OCI-LY7 (cell line): ENCODE data around the gene RAX2. TPM values are rescaled to one million over a fixed set of nuclear protein-coding genes. Genes with fewer than 3 reads are reported as not detected.

ENCODE experiments used
- BruUV-seq: library from RNA; stranded (reverse); fragments of 400-500 nt; replicated peaks from 2 replicates; lab custom pipeline; 2021; lab: Mats Ljungman, UMichigan
- CTCF ChIA-PET: fragments of 300-600 bp; sonication (Branson Sonifier 250); formaldehyde crosslinking; loops from one replicate; lab custom pipeline; 2022; ENCODE audit warnings: antibody characterized with exemption; ENCODE audit not compliant: unreplicated experiment; lab: Charles Lee
- POLR2A ChIA-PET: fragments of 300-600 bp; sonication (Branson Sonifier 250); formaldehyde crosslinking; loops from one replicate; lab custom pipeline; 2022; ENCODE audit warnings: antibody characterized with exemption; lab: Charles Lee
- DNase-seq: peaks from one replicate; pipeline ENCODE4 v3.0.0-alpha.2; 2015; ENCODE audit warnings: low spot score
- H2AFZ ChIP-seq: fragments of 200-600 bp; sonication (generic), shearing (Covaris generic); 2 replicates; pipeline ENCODE4 v1.6.1; 2014; ENCODE audit warnings: mild to moderate bottlenecking, antibody characterized with exemption, low read length, moderate library complexity
- H3K27ac ChIP-seq: fragments of 200-600 bp; sonication (generic); 2 replicates; pipeline ENCODE4 v1.5.1; 2014; ENCODE audit warnings: mixed run types, low read depth, mild to moderate bottlenecking, moderate library complexity, low read length, inconsistent platforms; ENCODE audit not compliant: poor library complexity, severe bottlenecking
- H3K36me3 ChIP-seq: fragments of 200-600 bp; sonication (generic); 2 replicates; pipeline ENCODE4 v1.6.1; 2014; ENCODE audit warnings: mild to moderate bottlenecking, antibody characterized with exemption, low read length, moderate library complexity, mixed read lengths; ENCODE audit not compliant: insufficient read depth
- H3K4me1 ChIP-seq: fragments of 200-600 bp; sonication (generic); 2 replicates; pipeline ENCODE4 v1.5.1; 2014; ENCODE audit warnings: mild to moderate bottlenecking, low read length; ENCODE audit not compliant: insufficient read depth, poor library complexity, severe bottlenecking
- H3K4me2 ChIP-seq: fragments of 200-600 bp; sonication (generic); 2 replicates; pipeline ENCODE4 v1.6.1; 2014; ENCODE audit warnings: mild to moderate bottlenecking, low read length
- H3K4me3 ChIP-seq: fragments of 200-600 bp; sonication (generic); 2 replicates; pipeline ENCODE4 v1.5.1; 2014; ENCODE audit warnings: mild to moderate bottlenecking, low read depth, low read length; ENCODE audit not compliant: poor library complexity, severe bottlenecking
- H3K79me2 ChIP-seq: fragments of 200-600 bp; sonication (generic); 2 replicates; pipeline ENCODE4 v1.6.1; 2016; ENCODE audit warnings: low read depth, mild to moderate bottlenecking, low read length, moderate library complexity, mixed read lengths; ENCODE audit not compliant: insufficient read depth
- H3K9me2 ChIP-seq: fragments of 200-600 bp; sonication (generic); 2 replicates; pipeline ENCODE4 v1.6.1; 2016; ENCODE audit warnings: mild to moderate bottlenecking, low read length, mixed read lengths; ENCODE audit not compliant: insufficient read depth
- H3K9me3 ChIP-seq: fragments of 200-600 bp; sonication (generic); 2 replicates; pipeline ENCODE4 v1.6.1; 2014; ENCODE audit warnings: mild to moderate bottlenecking, mixed run types, low read length, mixed read lengths
- H4K20me1 ChIP-seq: fragments of 200-600 bp; sonication (generic); 2 replicates; pipeline ENCODE4 v1.6.1; 2014; ENCODE audit warnings: mild to moderate bottlenecking, antibody characterized with exemption, low read length, moderate library complexity, mixed read lengths; ENCODE audit not compliant: insufficient read depth
- EZH2phosphoT487 ChIP-seq: fragments of 200-600 bp; sonication (generic); IDR thresholded peaks from 2 replicates; pipeline ENCODE4 v1.6.1; 2018; ENCODE audit warnings: low read depth, borderline replicate concordance, mild to moderate bottlenecking, mixed run types, antibody characterized with exemption, low read length, moderate library complexity, mixed read lengths
- intact Hi-C: fragments of 100-400 bp; cut with micrococcal nuclease; formaldehyde crosslinking; loops from one replicate; pipeline ENCODE4 v1.10.0; 2022; ENCODE audit not compliant: unreplicated experiment
- total RNA-seq, 2 experiments: library from RNA; depleted of rRNA in 1 of 2; stranded (reverse); fragments of >200 nt in 1 of 2; shearing (Covaris generic) in 1 of 2; gene quantifications; 2 replicates each; pipeline ENCODE4 v1.2.3, GENCODE V29; 2014 to 2022
- TF ChIP-seq, protein P1 (sequence below): fragments of 200-600 bp; sonication (generic); conservative IDR thresholded peaks from 2 replicates; pipeline ENCODE4 v1.5.1; 2014; ENCODE audit warnings: mild to moderate bottlenecking, antibody characterized with exemption, low read length, moderate library complexity, mixed read lengths

The RAX2 gene
- total RNA-seq, 2 experiments from 2014 or later: not detected

DNA sequence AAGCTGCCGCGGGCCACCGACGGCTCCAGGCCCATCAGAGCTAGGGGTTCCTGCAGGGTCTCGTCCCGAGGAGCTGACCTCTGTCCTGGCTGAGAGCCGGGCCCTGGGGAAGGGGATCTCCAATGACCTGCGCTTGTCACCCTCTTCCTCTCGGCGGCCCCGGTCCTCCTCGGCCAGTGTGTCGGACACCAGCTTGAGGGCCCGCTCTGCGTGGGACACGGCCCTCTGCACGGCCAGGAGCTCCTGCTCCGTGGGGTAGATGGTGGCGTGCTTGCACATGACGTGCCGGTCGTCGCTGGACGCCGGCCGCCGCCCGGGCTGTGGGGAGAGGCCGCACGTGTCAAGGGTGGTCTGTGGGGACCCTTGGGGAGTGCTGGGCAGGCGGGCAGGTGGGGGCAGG is 46.9 kb upstream of the RAX2 start:
- intact Hi-C loops: no loop called here
- H3K9me3 ChIP-seq: no peaks in the 10 kb centered on the region
- BruUV-seq: no TSS peak
- H3K79me2 ChIP-seq: no peaks in the 10 kb centered on the region
- no peak overlapping the region for H3K4me2 ChIP-seq
- H4K20me1 ChIP-seq: no peaks in the 10 kb centered on the region
- H3K4me3 ChIP-seq: no peak overlapping the region
- POLR2A ChIA-PET: no interaction called here
- TF ChIP-seq EZH2phosphoT487: no peak
- TF ChIP-seq, protein P1, sequence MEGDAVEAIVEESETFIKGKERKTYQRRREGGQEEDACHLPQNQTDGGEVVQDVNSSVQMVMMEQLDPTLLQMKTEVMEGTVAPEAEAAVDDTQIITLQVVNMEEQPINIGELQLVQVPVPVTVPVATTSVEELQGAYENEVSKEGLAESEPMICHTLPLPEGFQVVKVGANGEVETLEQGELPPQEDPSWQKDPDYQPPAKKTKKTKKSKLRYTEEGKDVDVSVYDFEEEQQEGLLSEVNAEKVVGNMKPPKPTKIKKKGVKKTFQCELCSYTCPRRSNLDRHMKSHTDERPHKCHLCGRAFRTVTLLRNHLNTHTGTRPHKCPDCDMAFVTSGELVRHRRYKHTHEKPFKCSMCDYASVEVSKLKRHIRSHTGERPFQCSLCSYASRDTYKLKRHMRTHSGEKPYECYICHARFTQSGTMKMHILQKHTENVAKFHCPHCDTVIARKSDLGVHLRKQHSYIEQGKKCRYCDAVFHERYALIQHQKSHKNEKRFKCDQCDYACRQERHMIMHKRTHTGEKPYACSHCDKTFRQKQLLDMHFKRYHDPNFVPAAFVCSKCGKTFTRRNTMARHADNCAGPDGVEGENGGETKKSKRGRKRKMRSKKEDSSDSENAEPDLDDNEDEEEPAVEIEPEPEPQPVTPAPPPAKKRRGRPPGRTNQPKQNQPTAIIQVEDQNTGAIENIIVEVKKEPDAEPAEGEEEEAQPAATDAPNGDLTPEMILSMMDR: no peak
- H3K36me3 ChIP-seq: no peaks in the 10 kb centered on the region
- no peak for DNase-seq
- H3K27ac ChIP-seq: no peak overlapping the region
- H3K9me2 ChIP-seq: no peaks in the 10 kb centered on the region
- no peaks in the 10 kb centered on the region for H3K4me1 ChIP-seq
- CTCF ChIA-PET: no interaction called here
- H2AFZ ChIP-seq: no peak overlapping the region

- CTCF ChIA-PET: no interaction called here
- Histone ChIP-seq H3K4me1 (no peaks in the 10 kb centered on the region), H3K79me2 (no peaks in the 10 kb centered on the region), H3K9me2 (no peaks in the 10 kb centered on the region), H3K4me3 (no peak overlapping the region), H3K4me2 (no peak overlapping the region), H4K20me1 (no peaks in the 10 kb centered on the region), H3K36me3 (no peaks in the 10 kb centered on the region), H2AFZ (no peak overlapping the region), H3K27ac (no peak overlapping the region), H3K9me3 (no peaks in the 10 kb centered on the region)
- intact Hi-C loops: no loop called here
- BruUV-seq: no TSS peak
- POLR2A ChIA-PET: no interaction called here
- TF ChIP-seq EZH2phosphoT487: no peak
- TF ChIP-seq, protein P1: no peak
- DNase-seq: no peak
These were observed 46.4 kb upstream of the RAX2 start for GRCh38 chr19:3818466-3818865.

- Histone ChIP-seq H3K4me3 (no peak overlapping the region), H3K4me2 (no peak overlapping the region), H4K20me1 (no peaks in the 10 kb centered on the region), H3K79me2 (no peaks in the 10 kb centered on the region), H3K36me3 (no peaks in the 10 kb centered on the region), H2AFZ (no peak overlapping the region), H3K9me2 (no peaks in the 10 kb centered on the region), H3K4me1 (peaks cover 3% of the 10 kb centered on the region), H3K27ac (no peak overlapping the region), H3K9me3 (no peaks in the 10 kb centered on the region)
- ChIA-PET POLR2A (interaction anchor here (0.6 kb wide), 1 partner anchor 261 kb away, joined by 3 read pairs; no protein-coding TSS in a partner anchor), CTCF (no interaction called here)
- no peak for DNase-seq
- BruUV-seq: no TSS peak
- TF ChIP-seq EZH2phosphoT487: no peak
- TF ChIP-seq, protein P1: no peak
- intact Hi-C loops: no loop called here
These were observed 45.7 kb upstream of the RAX2 start for GRCh38 chr19:3817761-3818160.
